ENCODE results near the gene SLC22A14. TPM values are rescaled to one million over a fixed set of nuclear protein-coding genes. Genes with fewer than 3 reads are reported as not detected.
A peak's percentile ranks its signal among the peaks of the same experiment; 100 is the strongest.

Gene SLC22A14
- total RNA-seq, 4 donors from 2014 or later = 0.23 TPM; not detected in 3

DNA sequence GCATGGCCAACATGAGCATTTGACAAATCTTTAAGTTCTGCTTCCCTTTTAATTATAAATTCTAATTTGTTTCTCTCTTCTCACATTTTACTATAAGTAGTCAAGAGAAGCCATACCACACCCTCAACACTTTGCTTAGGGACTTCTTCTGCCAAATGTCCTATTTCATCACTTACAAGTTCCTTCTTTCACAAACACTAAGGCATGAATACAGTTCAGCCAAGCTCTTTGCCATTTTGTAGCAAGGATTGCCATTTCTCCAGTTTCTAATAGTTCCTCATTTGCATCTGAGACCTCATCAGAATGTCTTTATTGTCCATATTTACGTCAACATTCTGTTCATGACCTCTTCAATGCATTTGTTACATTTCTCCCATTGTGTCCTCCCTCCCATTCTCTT lies 29.4 kb downstream of the SLC22A14 start:
- no peak overlapping the region for H3K27ac ChIP-seq (replicated peaks in 1 of 4)
- 85% methylated on average over 1 of the region's 1 CpG for WGBS
- no peaks in the 10 kb centered on the region for H3K4me1 ChIP-seq
- H3K36me3 ChIP-seq = no peaks in the 10 kb centered on the region
- H3K27me3 ChIP-seq = no peaks in the 10 kb centered on the region
- TF ChIP-seq EP300 (IDR thresholded peaks at IDR 0.05) (no peak), POLR2AphosphoS5 (IDR thresholded peaks at IDR 0.05) (no peak), POLR2A (IDR thresholded peaks at IDR 0.05; ENCODE audit: low read depth) (no peak)
- TF ChIP-seq, protein P1, sequence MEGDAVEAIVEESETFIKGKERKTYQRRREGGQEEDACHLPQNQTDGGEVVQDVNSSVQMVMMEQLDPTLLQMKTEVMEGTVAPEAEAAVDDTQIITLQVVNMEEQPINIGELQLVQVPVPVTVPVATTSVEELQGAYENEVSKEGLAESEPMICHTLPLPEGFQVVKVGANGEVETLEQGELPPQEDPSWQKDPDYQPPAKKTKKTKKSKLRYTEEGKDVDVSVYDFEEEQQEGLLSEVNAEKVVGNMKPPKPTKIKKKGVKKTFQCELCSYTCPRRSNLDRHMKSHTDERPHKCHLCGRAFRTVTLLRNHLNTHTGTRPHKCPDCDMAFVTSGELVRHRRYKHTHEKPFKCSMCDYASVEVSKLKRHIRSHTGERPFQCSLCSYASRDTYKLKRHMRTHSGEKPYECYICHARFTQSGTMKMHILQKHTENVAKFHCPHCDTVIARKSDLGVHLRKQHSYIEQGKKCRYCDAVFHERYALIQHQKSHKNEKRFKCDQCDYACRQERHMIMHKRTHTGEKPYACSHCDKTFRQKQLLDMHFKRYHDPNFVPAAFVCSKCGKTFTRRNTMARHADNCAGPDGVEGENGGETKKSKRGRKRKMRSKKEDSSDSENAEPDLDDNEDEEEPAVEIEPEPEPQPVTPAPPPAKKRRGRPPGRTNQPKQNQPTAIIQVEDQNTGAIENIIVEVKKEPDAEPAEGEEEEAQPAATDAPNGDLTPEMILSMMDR (IDR thresholded peaks at IDR 0.05) = no peak
- intact Hi-C loops (cut with DNase I) = no loop called here
- DNase-seq (ENCODE audit: extremely low spot score) = no peak
- H3K4me3 ChIP-seq = no peak overlapping the region
- no peaks in the 10 kb centered on the region for H3K9me3 ChIP-seq

GRCh38 chr3:38311941-38312340 lies 29.8 kb downstream of the SLC22A14 start:
- DNase-seq (ENCODE audit: extremely low spot score) = peak; percentile 74
- no peaks in the 10 kb centered on the region for H3K36me3 ChIP-seq
- WGBS = 67% methylated on average over 2 of the region's 2 CpGs
- intact Hi-C loops (cut with DNase I) = no loop called here
- no peaks in the 10 kb centered on the region for H3K4me1 ChIP-seq
- H3K27me3 ChIP-seq = no peaks in the 10 kb centered on the region
- no peak overlapping the region for H3K4me3 ChIP-seq
- H3K27ac ChIP-seq (replicated peaks in 1 of 4) = no peak overlapping the region
- TF ChIP-seq POLR2A (IDR thresholded peaks at IDR 0.05; ENCODE audit: low read depth) (no peak), POLR2AphosphoS5 (IDR thresholded peaks at IDR 0.05) (no peak), EP300 (IDR thresholded peaks at IDR 0.05) (no peak)
- TF ChIP-seq, protein P1 (IDR thresholded peaks at IDR 0.05) = no peak
- no peaks in the 10 kb centered on the region for H3K9me3 ChIP-seq

DNA sequence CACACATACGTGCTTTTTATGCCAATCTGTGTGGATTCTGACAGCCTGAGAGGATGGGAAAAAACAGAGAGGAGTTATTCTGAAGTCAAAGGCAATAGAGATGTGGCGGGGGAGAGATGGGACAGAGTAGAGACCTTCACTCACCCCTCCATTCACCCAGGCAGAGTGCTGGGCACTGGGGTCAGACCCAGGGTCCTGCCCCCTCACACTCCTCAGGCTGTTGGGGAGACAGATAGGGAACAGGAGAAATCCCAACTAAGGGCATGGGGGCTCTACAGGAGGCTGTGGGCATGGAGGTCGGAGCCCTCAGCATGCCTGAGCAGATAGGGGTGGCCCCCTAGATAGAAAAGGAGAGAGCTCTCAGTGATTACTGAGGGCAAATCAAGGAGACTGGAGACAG lies 30.3 kb downstream of the SLC22A14 start:
- no peak overlapping the region for H3K4me3 ChIP-seq
- H3K9me3 ChIP-seq = no peaks in the 10 kb centered on the region
- intact Hi-C loops (cut with DNase I) = no loop called here
- peak; percentile 80 for DNase-seq (ENCODE audit: extremely low spot score)
- no peaks in the 10 kb centered on the region for H3K27me3 ChIP-seq
- no peaks in the 10 kb centered on the region for H3K36me3 ChIP-seq
- TF ChIP-seq EP300 (IDR thresholded peaks at IDR 0.05) (no peak), POLR2AphosphoS5 (IDR thresholded peaks at IDR 0.05) (no peak), POLR2A (IDR thresholded peaks at IDR 0.05; ENCODE audit: low read depth) (no peak)
- TF ChIP-seq, protein P1 (IDR thresholded peaks at IDR 0.05) = no peak
- WGBS = 90% methylated on average over 3 of the region's 3 CpGs
- no peaks in the 10 kb centered on the region for H3K4me1 ChIP-seq
- H3K27ac ChIP-seq (replicated peaks in 1 of 4) = no peak overlapping the region

DNA sequence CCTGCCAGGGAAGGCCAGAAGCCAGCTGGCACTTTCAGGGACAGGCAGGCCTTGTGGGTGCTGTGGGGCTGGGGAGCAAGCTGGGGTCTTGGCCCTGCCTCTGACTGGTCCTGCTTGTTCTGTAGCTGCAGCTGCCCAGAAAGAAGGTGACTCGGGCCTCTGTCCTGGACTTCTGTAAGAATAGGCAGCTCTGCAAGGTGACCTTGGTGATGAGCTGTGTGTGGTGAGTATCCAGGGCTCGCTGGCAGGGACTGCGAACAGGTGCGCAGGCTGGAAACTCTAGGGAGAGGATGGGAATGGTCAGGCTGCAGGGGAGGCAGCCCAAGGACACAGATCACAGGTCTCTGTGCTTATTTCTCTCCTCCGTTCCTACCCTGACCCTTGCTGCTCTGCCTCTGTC lies 31.2 kb downstream of the SLC22A14 start:
- no peaks in the 10 kb centered on the region for H3K4me1 ChIP-seq
- H3K27me3 ChIP-seq = no peaks in the 10 kb centered on the region
- TF ChIP-seq EP300 (IDR thresholded peaks at IDR 0.05) (no peak), POLR2AphosphoS5 (IDR thresholded peaks at IDR 0.05) (no peak), POLR2A (IDR thresholded peaks at IDR 0.05; ENCODE audit: low read depth) (no peak)
- TF ChIP-seq, protein P1 (IDR thresholded peaks at IDR 0.05) = no peak
- H3K27ac ChIP-seq (replicated peaks in 1 of 4) = no peak overlapping the region
- no peaks in the 10 kb centered on the region for H3K9me3 ChIP-seq
- intact Hi-C loops (cut with DNase I) = no loop called here
- no peaks in the 10 kb centered on the region for H3K36me3 ChIP-seq
- peak; percentile 77 for DNase-seq (ENCODE audit: extremely low spot score)
- no peak overlapping the region for H3K4me3 ChIP-seq
- 88% methylated on average over 5 of the region's 5 CpGs for WGBS

DNA sequence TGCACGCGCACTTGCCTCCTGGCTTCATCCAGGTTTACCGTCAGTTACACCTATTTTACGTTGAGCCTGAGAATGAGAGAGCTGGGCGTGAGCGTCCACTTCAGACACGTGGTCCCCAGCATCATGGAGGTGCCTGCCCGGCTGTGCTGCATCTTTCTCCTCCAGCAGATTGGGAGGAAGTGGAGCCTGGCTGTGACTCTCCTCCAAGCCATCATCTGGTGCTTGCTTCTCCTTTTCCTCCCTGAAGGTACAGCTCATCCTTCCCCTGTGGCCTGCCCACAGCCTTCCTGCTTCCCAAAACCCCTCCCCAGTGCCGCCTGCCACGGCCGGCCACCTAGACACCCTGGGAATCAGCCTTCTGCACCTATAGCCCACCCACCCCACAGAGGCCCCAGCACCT lies 31.6 kb downstream of the SLC22A14 start:
- 81% methylated on average over 11 of the region's 11 CpGs for WGBS
- H3K36me3 ChIP-seq = no peaks in the 10 kb centered on the region
- no peak for DNase-seq (ENCODE audit: extremely low spot score)
- intact Hi-C loops (cut with DNase I) = no loop called here
- H3K4me3 ChIP-seq = no peak overlapping the region
- H3K27me3 ChIP-seq = no peaks in the 10 kb centered on the region
- H3K4me1 ChIP-seq = no peaks in the 10 kb centered on the region
- TF ChIP-seq POLR2AphosphoS5 (IDR thresholded peaks at IDR 0.05) = no peak
- no peak overlapping the region for H3K27ac ChIP-seq (replicated peaks in 1 of 4)
- H3K9me3 ChIP-seq = no peaks in the 10 kb centered on the region
